HG03521 (cell line): ENCODE measurements around the gene SLC9A3.

Source experiments
- ATAC-seq: cut with Tn5 transposase; IDR thresholded peaks from one replicate; pipeline ENCODE4 v1.9.1; 2021; ENCODE audit warnings: mild to moderate bottlenecking, moderate library complexity; ENCODE audit not compliant: unreplicated experiment

The SLC9A3 gene

GRCh38 chr5:555058-555623 lies 30.9 kb upstream of the SLC9A3 start:
- no peak for ATAC-seq

GRCh38 chr5:554284-554988 lies 30.2 kb upstream of the SLC9A3 start:
- no peak for ATAC-seq

- no peak for ATAC-seq
Measured at GRCh38 chr5:553874-554273, 29.6 kb upstream of the SLC9A3 start.

GRCh38 chr5:551406-551805 lies 27.2 kb upstream of the SLC9A3 start:
- no peak for ATAC-seq

GRCh38 chr5:549229-549628 lies 25.0 kb upstream of the SLC9A3 start:
- ATAC-seq, result no peak

GRCh38 chr5:548256-548655 lies 24.0 kb upstream of the SLC9A3 start:
- ATAC-seq, result no peak

GRCh38 chr5:547086-547924 lies 23.1 kb upstream of the SLC9A3 start:
- no peak for ATAC-seq

GRCh38 chr5:546376-546908 lies 22.2 kb upstream of the SLC9A3 start:
- no peak for ATAC-seq

- ATAC-seq, result no peak
Measured at GRCh38 chr5:545641-546375, 21.6 kb upstream of the SLC9A3 start.

GRCh38 chr5:544675-545355 lies 20.6 kb upstream of the SLC9A3 start:
- no peak for ATAC-seq

GRCh38 chr5:543755-544674 lies 19.8 kb upstream of the SLC9A3 start:
- peak; percentile 84 for ATAC-seq

- no peak for ATAC-seq
Measured at GRCh38 chr5:543351-543750, 19.1 kb upstream of the SLC9A3 start.

- ATAC-seq, result no peak
Measured at GRCh38 chr5:542319-543311, 18.4 kb upstream of the SLC9A3 start.

- ATAC-seq, result no peak
Measured at GRCh38 chr5:541539-542318, 17.5 kb upstream of the SLC9A3 start.

GRCh38 chr5:540906-541538 lies 16.8 kb upstream of the SLC9A3 start:
- ATAC-seq, result no peak

- no peak for ATAC-seq
Measured at GRCh38 chr5:540071-540905, 16.0 kb upstream of the SLC9A3 start.
